ENCODE measurements around the gene RTL10.

RTL10 gene

GRCh38 chr22:19855504-19856409 is 1.1 kb upstream of the RTL10 start (continued):
- TF ChIP-seq ZBTB6 (tag by site-specific recombination; IDR thresholded peaks at IDR 0.05) (no peak), ZNF211 (tag by site-specific recombination; IDR thresholded peaks at IDR 0.05; ENCODE audit: low read depth) (no peak), ZNF623 (tag by site-specific recombination; IDR thresholded peaks at IDR 0.05) (no peak), ZNF19 (tag by site-specific recombination; IDR thresholded peaks at IDR 0.05; ENCODE audit: low read depth) (no peak), ZNF549 (tag by site-specific recombination; IDR thresholded peaks at IDR 0.05) (no peak), KLF16 (tag by site-specific recombination; IDR thresholded peaks at IDR 0.05) (no peak), AEBP2 (tag by site-specific recombination; IDR thresholded peaks at IDR 0.05; ENCODE audit: borderline replicate concordance) (no peak), ZNF747 (tag by site-specific recombination; IDR thresholded peaks at IDR 0.05) (no peak), ZNF791 (tag by site-specific recombination; IDR thresholded peaks at IDR 0.05) (no peak), ZNF548 (tag by site-specific recombination; IDR thresholded peaks at IDR 0.05) (no peak), ZBTB8A (tag by site-specific recombination; IDR thresholded peaks at IDR 0.05) (0 out of 2 replicates have a peak, but pooled peaks have one; percentile 5), PRDM2 (tag by site-specific recombination; IDR thresholded peaks at IDR 0.05; ENCODE audit: borderline replicate concordance) (no peak), ZNF626 (tag by site-specific recombination; IDR thresholded peaks at IDR 0.05) (no peak), ZNF324 (tag by site-specific recombination; IDR thresholded peaks at IDR 0.05) (no peak; the same call in none of the 2 replicates), ZNF473 (tag by site-specific recombination; IDR thresholded peaks at IDR 0.05) (no peak), ZNF830 (tag by site-specific recombination; IDR thresholded peaks at IDR 0.05; ENCODE audit: low read depth) (no peak), ZNF157 (tag by site-specific recombination; IDR thresholded peaks at IDR 0.05) (no peak), ZFP3 (tag by site-specific recombination; IDR thresholded peaks at IDR 0.05; ENCODE audit: low read depth) (no peak), KLF7 (tag by site-specific recombination; IDR thresholded peaks at IDR 0.05; ENCODE audit: borderline replicate concordance) (no peak), ZNF394 (tag by site-specific recombination; IDR thresholded peaks at IDR 0.05; ENCODE audit: borderline replicate concordance) (no peak), ZBTB49 (tag by site-specific recombination; IDR thresholded peaks at IDR 0.05; ENCODE audit: low read depth) (no peak), ZSCAN30 (tag by site-specific recombination; IDR thresholded peaks at IDR 0.05) (peak; percentile 56; the same call in 1 of the 2 replicates), MYNN (tag by site-specific recombination; IDR thresholded peaks at IDR 0.05; ENCODE audit: borderline replicate concordance) (no peak), ZNF274 (IDR thresholded peaks at IDR 0.05; ENCODE audit: low read length) (no peak), ZNF274 (tag by site-specific recombination; IDR thresholded peaks at IDR 0.05; ENCODE audit: borderline replicate concordance) (no peak), ZNF514 (tag by site-specific recombination; IDR thresholded peaks at IDR 0.05) (no peak), ZNF350 (tag by site-specific recombination; IDR thresholded peaks at IDR 0.05) (no peak), ZNF555 (tag by site-specific recombination; conservative IDR thresholded peaks at IDR 0.05) (no peak), ZNF544 (tag by site-specific recombination; IDR thresholded peaks at IDR 0.05) (no peak)
